SK-N-MC (cell line): ENCODE measurements around the gene DNPEP.

Source experiments
- DNase-seq: peaks from one replicate; pipeline ENCODE4 v3.0.0-alpha.2; 2011; ENCODE audit warnings: low read depth, low spot score
- H3K27ac ChIP-seq: fragments of 200-600 bp; sonication (generic); 2 replicates; pipeline ENCODE4 v1.5.1; 2016; ENCODE audit warnings: mixed run types
- H3K36me3 ChIP-seq: fragments of 200-600 bp; sonication (generic); 2 replicates; pipeline ENCODE4 v1.6.1; 2017; ENCODE audit warnings: antibody characterized with exemption, low read length, mixed read lengths; ENCODE audit not compliant: insufficient read depth
- H3K4me3 ChIP-seq: fragments of 200-600 bp; sonication (generic); 2 replicates; pipeline ENCODE4 v1.5.1; 2016
- H3K9ac ChIP-seq: fragments of 200-600 bp; sonication (generic); 2 replicates; pipeline ENCODE4 v1.8.0; 2017; ENCODE audit warnings: mixed run types, mixed read lengths; ENCODE audit not compliant: insufficient read length
- H3K9me3 ChIP-seq: fragments of 200-600 bp; sonication (generic); 2 replicates; pipeline ENCODE4 v1.6.1; 2017; ENCODE audit warnings: low read depth, mild to moderate bottlenecking, antibody characterized with exemption, low read length, moderate library complexity, mixed read lengths
- EZH2 ChIP-seq: fragments of 200-600 bp; sonication (generic); IDR thresholded peaks from one replicate; pipeline ENCODE4 v1.6.1; 2017; ENCODE audit warnings: antibody characterized with exemption
- FOXP2 ChIP-seq: optimal IDR thresholded peaks from 2 replicates; pipeline ENCODE3; 2011; ENCODE audit warnings: mild to moderate bottlenecking, moderate library complexity; ENCODE audit not compliant: insufficient read depth; ENCODE audit errors: extremely low read length, control extremely low read depth
- POLR2AphosphoS5 ChIP-seq: IDR thresholded peaks from 2 replicates; pipeline ENCODE4 v1.6.1; 2012; ENCODE audit warnings: mild to moderate bottlenecking, low read depth, low read length, borderline replicate concordance

Gene DNPEP

DNA sequence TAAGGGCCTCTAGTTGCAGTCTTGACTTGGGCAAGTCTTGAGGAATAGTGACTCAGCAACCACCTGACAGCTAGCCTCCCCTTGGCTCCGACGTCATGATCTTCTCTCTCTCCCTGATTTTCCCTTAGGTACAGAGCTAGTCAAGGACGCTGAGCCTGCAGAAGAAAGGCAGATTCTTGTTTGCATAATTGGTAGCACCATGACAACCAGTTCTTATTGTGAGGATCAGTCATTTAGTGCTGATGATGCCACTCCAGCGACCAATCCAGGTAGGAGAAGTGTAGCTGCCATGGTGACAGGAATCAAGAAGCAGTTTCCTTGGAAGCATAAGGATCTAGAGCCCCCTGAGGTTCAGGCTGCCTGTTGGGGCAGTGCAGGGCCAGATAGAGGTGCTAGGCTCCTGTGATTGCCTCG, 52.3 kb downstream of the DNPEP start:
- Histone ChIP-seq H3K9me3 (no peaks in the 10 kb centered on the region), H3K4me3 (no peak overlapping the region), H3K9ac (no peak overlapping the region), H3K36me3 (no peaks in the 10 kb centered on the region), H3K27ac (no peak overlapping the region)
- TF ChIP-seq EZH2 = no peak
- no peak for TF ChIP-seq POLR2AphosphoS5
- TF ChIP-seq FOXP2 = no peak
- no peak for DNase-seq

DNA sequence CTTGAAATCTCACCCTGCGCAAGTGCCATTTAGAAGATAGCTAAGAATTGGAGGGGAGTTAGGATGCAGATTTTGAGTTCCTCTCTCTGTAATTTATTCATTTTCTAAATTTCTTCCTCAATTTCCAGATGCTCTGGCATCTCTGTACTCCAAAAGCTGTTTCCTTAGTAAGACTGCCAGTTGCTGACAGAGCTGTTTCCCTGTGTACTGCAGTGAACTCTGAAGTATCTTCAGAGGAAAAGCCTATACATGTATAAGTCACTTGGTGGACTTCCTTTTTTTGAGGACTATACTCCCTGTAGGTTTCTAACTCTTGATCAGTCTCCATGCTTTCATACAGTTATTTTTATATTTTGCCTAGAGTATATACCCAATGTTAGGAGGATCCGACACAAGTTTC, 53.6 kb downstream of the DNPEP start:
- Histone ChIP-seq H3K9ac (no peak overlapping the region), H3K27ac (no peak overlapping the region), H3K36me3 (no peaks in the 10 kb centered on the region), H3K9me3 (no peaks in the 10 kb centered on the region), H3K4me3 (no peak overlapping the region)
- TF ChIP-seq FOXP2 = no peak
- DNase-seq = no peak

DNA sequence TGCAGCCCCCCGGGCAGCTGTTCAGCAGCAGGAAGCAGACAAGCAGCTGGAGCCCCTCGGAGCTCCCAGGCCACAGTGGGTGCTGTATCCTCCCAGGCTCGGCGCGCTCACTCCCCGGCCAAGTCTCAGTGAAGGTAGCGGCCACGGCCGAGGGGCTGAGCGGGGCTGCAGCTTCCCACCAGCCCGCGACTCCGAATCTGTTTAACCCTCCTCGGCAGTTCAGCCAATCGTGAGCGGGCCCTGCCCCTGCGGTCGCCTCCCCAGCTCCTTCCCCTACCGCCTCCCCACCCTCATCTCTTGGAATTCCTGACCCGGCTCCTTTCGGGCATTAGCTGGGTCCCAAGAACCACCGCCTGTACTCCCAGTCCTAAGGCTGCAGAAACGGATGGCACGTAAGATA, 55.2 kb downstream of the DNPEP start, which contains the start of gene RESP18:
Gene RESP18 (minus strand): TSS at position 203 of the 400 bp plus-strand sequence.
- Histone ChIP-seq H3K36me3 (no peaks in the 10 kb centered on the region), H3K4me3 (no peak within 1 kb of the TSS), H3K9me3 (no peaks in the 10 kb centered on the region), H3K9ac (no peak within 1 kb of the TSS), H3K27ac (no peak within 1 kb of the TSS)
- TF ChIP-seq POLR2AphosphoS5 (no peak), EZH2 (no peak), FOXP2 (no peak)
- no peak for DNase-seq

DNA sequence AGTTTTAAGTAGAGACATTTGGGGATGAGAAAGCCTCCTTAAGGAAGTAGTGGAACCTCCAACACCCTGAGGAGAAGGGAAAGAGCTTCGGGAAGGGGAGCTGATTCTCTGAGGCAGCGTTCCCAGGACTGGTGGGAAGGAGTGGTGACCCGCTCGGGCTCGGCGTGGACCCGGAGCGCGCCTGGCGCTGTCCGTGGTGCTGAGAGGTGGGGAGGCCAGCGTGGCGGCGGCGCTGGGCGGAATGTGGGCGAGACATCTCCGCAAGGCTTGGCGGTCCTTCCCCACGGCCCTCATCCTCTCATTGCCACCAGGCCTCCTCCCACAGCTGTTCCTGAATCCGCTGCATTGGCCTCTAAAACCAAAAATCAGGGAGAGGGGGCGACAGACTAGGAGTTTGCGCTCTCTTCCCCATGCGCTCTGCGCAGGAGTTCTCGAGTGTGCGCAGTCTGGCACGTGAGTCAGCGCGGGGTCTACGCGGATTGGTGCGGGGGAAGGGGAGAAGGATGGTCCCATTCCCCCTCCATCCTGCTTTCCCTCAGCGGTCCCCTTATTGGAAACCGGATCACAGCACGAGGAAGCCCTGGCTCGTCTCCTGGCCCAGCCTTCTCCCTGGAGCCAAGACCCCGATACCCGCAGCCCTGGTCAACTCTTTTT, 56.0 kb downstream of the DNPEP start:
- Histone ChIP-seq H3K36me3 (no peaks in the 10 kb centered on the region), H3K4me3 (no peak overlapping the region), H3K9ac (no peak overlapping the region), H3K27ac (no peak overlapping the region), H3K9me3 (no peaks in the 10 kb centered on the region)
- no peak for DNase-seq
- TF ChIP-seq FOXP2 (peak; percentile 32), POLR2AphosphoS5 (no peak), EZH2 (no peak)

DNA sequence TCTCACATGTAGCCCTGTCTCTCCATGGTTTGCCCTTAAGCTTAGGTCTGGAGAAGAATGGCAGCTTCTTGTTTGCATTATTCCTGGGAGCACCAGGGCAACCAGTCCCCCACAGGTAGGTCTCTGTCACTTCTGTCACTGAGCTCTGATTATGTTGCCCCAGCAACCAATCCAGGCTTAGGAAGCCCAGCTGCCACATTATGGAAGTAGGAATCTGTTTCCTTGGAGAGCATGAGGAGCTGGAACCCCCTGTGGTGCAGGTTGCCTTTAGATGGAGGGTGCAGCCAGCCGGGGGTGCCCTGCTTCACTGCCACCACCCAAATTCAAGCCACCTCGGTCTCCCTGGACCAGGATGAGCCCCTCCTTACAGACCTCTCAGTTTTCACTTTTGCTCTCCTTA, 60.0 kb downstream of the DNPEP start:
- DNase-seq = no peak
- Histone ChIP-seq H3K27ac (no peak overlapping the region), H3K9me3 (no peaks in the 10 kb centered on the region), H3K9ac (no peak overlapping the region), H3K4me3 (no peak overlapping the region), H3K36me3 (no peaks in the 10 kb centered on the region)
- TF ChIP-seq EZH2 = no peak
- TF ChIP-seq FOXP2 = no peak
- TF ChIP-seq POLR2AphosphoS5 = no peak

DNA sequence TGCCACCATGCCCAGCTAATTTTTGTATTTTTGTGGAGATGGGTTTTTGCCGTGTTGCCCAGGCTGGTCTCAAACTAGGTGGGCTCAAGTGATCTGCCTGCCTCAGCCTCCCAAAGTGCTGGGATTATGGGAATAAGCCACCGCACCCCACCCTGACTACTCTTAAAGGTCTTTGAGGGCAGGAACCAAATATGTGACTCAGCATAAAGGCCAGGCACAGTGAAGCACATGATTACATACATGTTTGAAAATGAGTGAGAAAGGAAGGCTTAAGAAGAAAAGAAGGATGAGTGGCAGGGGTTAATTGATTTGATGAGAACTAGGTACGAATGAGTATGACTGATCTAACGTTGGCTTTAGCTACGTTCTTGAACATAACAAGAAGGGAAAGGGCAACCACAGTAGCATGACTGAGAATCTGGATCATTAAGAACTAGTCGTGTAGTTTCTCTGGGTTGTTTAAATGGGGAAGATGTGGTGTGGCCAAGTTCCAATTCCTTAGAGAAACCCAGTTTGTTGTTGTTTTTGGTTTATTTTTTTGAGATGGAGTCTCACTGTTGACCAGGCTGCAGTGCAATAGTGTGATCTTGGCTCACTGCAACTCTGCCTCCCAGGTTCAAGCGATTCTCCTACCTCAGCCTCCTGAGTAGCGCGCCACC, 61.9 kb downstream of the DNPEP start:
- no peak for TF ChIP-seq POLR2AphosphoS5
- no peak for TF ChIP-seq FOXP2
- no peak for TF ChIP-seq EZH2
- Histone ChIP-seq H3K27ac (no peak overlapping the region), H3K9me3 (no peaks in the 10 kb centered on the region), H3K36me3 (no peaks in the 10 kb centered on the region), H3K9ac (no peak overlapping the region), H3K4me3 (no peak overlapping the region)
- DNase-seq = no peak

DNA sequence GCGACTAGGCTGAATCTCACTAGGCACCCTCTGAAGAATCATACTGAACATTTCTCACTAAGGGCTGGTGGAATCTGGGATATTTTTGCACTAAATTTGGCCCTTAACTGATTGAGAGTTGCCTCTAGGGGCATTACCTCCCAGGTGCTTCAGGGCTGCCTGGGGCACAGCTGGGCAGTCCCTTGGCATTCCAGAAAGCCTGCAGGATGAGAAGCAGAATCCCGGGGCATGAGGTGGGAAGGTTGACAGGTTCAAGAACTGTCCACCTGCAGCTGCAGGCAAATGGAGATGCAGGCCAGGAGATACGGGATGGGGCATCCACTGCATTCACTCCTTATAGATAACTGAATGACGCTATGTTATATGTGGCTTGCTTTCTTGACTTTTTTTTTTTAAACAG, 62.6 kb downstream of the DNPEP start:
- Histone ChIP-seq H3K27ac (no peak overlapping the region), H3K36me3 (no peaks in the 10 kb centered on the region), H3K9me3 (no peaks in the 10 kb centered on the region), H3K9ac (no peak overlapping the region), H3K4me3 (no peak overlapping the region)
- no peak for DNase-seq
- TF ChIP-seq EZH2 (no peak), POLR2AphosphoS5 (no peak), FOXP2 (no peak)

DNA sequence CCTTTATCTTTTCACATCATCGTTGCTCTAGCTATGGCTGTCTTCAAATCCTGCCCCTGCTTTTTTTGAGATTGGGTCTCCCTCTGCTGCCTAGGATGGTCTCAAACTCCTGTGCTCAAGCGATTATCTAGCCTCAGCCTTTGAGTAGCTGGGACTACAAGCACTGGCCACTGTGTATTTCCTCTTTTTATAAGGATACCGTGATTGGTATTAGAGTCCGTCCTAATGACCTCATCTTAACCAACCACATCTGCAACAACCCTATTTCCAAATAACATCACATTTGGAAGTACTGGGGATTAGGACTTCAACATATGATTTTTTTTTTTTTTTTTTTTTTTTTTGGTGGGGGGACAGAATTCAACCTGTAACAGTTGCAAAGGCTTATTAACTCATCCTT, 64.3 kb downstream of the DNPEP start:
- Histone ChIP-seq H3K36me3 (no peaks in the 10 kb centered on the region), H3K9me3 (no peaks in the 10 kb centered on the region), H3K4me3 (no peak overlapping the region), H3K9ac (no peak overlapping the region), H3K27ac (no peak overlapping the region)
- no peak for TF ChIP-seq FOXP2
- no peak for TF ChIP-seq POLR2AphosphoS5
- TF ChIP-seq EZH2 = no peak
- DNase-seq = no peak
